GM12878 (cell line): Measurements from ENCODE around the gene HLA-DQB1. TPM values are rescaled to one million over a fixed set of nuclear protein-coding genes. Genes with fewer than 3 reads are reported as not detected.

Source experiments
- BCL3 ChIP-seq: IDR thresholded peaks from 2 replicates; pipeline ENCODE4 v1.6.1; 2011; ENCODE audit warnings: borderline replicate concordance, low read depth, mild to moderate bottlenecking, moderate library complexity, low read length; ENCODE audit not compliant: insufficient read depth, poor library complexity, severe bottlenecking
- CBFB ChIP-seq: IDR thresholded peaks from 2 replicates; pipeline ENCODE4 v1.6.1; 2016; ENCODE audit warnings: antibody characterized with exemption, low read depth
- CEBPB ChIP-seq, 2 experiments: fragments of 150-350 bp in 1 of 2; IDR thresholded peaks; 2 replicates each; pipeline ENCODE4 v1.6.1; 2012 to 2014; ENCODE audit warnings: low read depth in 2 of 2, low read length in 2 of 2, borderline replicate concordance in 1 of 2, inconsistent platforms in 1 of 2
- CHD2 ChIP-seq: IDR thresholded peaks from 2 replicates; pipeline ENCODE4 v1.6.1; 2011; ENCODE audit warnings: low read depth, low read length, improper control_type of control experiment, borderline replicate concordance
- CREB1 ChIP-seq: IDR thresholded peaks from 2 replicates; pipeline ENCODE4 v1.6.1; 2012; ENCODE audit warnings: low read depth, mild to moderate bottlenecking, inconsistent platforms
- CREM ChIP-seq: IDR thresholded peaks from 2 replicates; pipeline ENCODE4 v1.6.1; 2014; ENCODE audit warnings: antibody characterized with exemption, low read depth
- E2F4 ChIP-seq: IDR thresholded peaks from 2 replicates; pipeline ENCODE4 v1.6.1; 2012; ENCODE audit warnings: low read depth, low read length, improper control_type of control experiment
- GATAD2B ChIP-seq: fragments of 450-650 bp; conservative IDR thresholded peaks from 2 replicates; pipeline ENCODE4 v1.6.1; 2017; ENCODE audit warnings: low read depth, mild to moderate bottlenecking, moderate library complexity
- JUND ChIP-seq: IDR thresholded peaks from 2 replicates; pipeline ENCODE4 v1.6.1; 2012; ENCODE audit warnings: low read depth, mild to moderate bottlenecking, low read length, improper control_type of control experiment, moderate library complexity
- MLLT1 ChIP-seq: fragments of 450-650 bp; IDR thresholded peaks from 2 replicates; pipeline ENCODE4 v1.6.1; 2016; ENCODE audit warnings: mild to moderate bottlenecking
- MTA3 ChIP-seq: IDR thresholded peaks from 2 replicates; pipeline ENCODE4 v1.6.1; 2012; ENCODE audit warnings: low read length, inconsistent platforms, borderline replicate concordance
- MXI1 ChIP-seq: fragments of 150-350 bp; IDR thresholded peaks from 2 replicates; pipeline ENCODE4 v1.6.1; 2011; ENCODE audit warnings: low read depth, mild to moderate bottlenecking, inconsistent platforms, low read length, improper control_type of control experiment
- NFIC ChIP-seq: IDR thresholded peaks from 2 replicates; pipeline ENCODE4 v1.6.1; 2012; ENCODE audit warnings: low read depth, mild to moderate bottlenecking, inconsistent platforms, low read length, moderate library complexity
- POLR2A ChIP-seq: IDR thresholded peaks from 2 replicates; pipeline ENCODE4 v1.6.1; 2011; ENCODE audit warnings: low read depth, mild to moderate bottlenecking, low read length
- POU2F2 ChIP-seq: IDR thresholded peaks from 3 replicates; pipeline ENCODE4 v1.6.1; 2011; ENCODE audit warnings: low read depth, mild to moderate bottlenecking, low read length, borderline replicate concordance
- RELB ChIP-seq: fragments of 450-650 bp; IDR thresholded peaks from 2 replicates; pipeline ENCODE4 v1.6.1; 2017; ENCODE audit warnings: low read depth, mild to moderate bottlenecking, moderate library complexity
- RFX5 ChIP-seq: IDR thresholded peaks from 2 replicates; pipeline ENCODE4 v1.6.1; 2011; ENCODE audit warnings: low read depth, low read length, improper control_type of control experiment
- RUNX3 ChIP-seq: IDR thresholded peaks from 2 replicates; pipeline ENCODE4 v1.6.1; 2012; ENCODE audit warnings: low read length, inconsistent platforms
- SMAD5 ChIP-seq: IDR thresholded peaks from 2 replicates; pipeline ENCODE4 v1.6.1; 2016; ENCODE audit warnings: antibody characterized with exemption, low read depth
- TAF1 ChIP-seq: IDR thresholded peaks from 2 replicates; pipeline ENCODE4 v1.6.1; 2011; ENCODE audit warnings: mild to moderate bottlenecking, low read depth, low read length, borderline replicate concordance
- TBL1XR1 ChIP-seq: IDR thresholded peaks from 2 replicates; pipeline ENCODE4 v1.6.1; 2012; ENCODE audit warnings: low read depth, low read length, improper control_type of control experiment
- TCF3 ChIP-seq: IDR thresholded peaks from 2 replicates; pipeline ENCODE4 v1.6.1; 2012; ENCODE audit warnings: low read depth, mild to moderate bottlenecking, low read length, borderline replicate concordance; ENCODE audit not compliant: insufficient read depth
- polyA plus RNA-seq, 11 experiments: library from polyadenylated mRNA; depleted of rRNA in 4 of 11; unstranded in 6 of 11; stranded (reverse) in 5 of 11; fragments of >200 nt; fragmentation: Nextera tagmentation in 4 of 11; fragmentation: Illumina TruSeq in 1 of 11; extraction: Ambion mirVana in 4 of 11; extraction: Trizol in 1 of 11; gene quantifications; 1 replicate in 1 of 11; 2 replicates in 10 of 11; pipeline versions ENCODE4 v1.2.1 to v1.2.3, GENCODE V29; 2011 to 2016; ENCODE audit warnings: inconsistent platforms in 2 of 11, missing spikeins in 2 of 11, low read depth in 1 of 11
- total RNA-seq, 4 experiments: library from RNA; depleted of rRNA in 3 of 4; stranded (reverse); fragments of >200 nt in 3 of 4; fragmentation: Illumina TruSeq in 1 of 4; extraction: Trizol in 1 of 4; gene quantifications; 2 replicates each; pipeline versions ENCODE4 v1.2.1 to v1.2.3, GENCODE V29; 2013 to 2021
- TF ChIP-seq, protein P1 (sequence below): fragments of 150-350 bp; IDR thresholded peaks from 2 replicates; pipeline ENCODE4 v1.6.1; 2014; ENCODE audit warnings: mild to moderate bottlenecking, low read depth, low read length

Gene HLA-DQB1
- total and polyA plus RNA-seq, 10 of the 15 experiments (the other 5 are each of a cell fraction or from before 2014, with no cell fraction given): 38.1 to 403 (median 91.4) TPM

DNA sequence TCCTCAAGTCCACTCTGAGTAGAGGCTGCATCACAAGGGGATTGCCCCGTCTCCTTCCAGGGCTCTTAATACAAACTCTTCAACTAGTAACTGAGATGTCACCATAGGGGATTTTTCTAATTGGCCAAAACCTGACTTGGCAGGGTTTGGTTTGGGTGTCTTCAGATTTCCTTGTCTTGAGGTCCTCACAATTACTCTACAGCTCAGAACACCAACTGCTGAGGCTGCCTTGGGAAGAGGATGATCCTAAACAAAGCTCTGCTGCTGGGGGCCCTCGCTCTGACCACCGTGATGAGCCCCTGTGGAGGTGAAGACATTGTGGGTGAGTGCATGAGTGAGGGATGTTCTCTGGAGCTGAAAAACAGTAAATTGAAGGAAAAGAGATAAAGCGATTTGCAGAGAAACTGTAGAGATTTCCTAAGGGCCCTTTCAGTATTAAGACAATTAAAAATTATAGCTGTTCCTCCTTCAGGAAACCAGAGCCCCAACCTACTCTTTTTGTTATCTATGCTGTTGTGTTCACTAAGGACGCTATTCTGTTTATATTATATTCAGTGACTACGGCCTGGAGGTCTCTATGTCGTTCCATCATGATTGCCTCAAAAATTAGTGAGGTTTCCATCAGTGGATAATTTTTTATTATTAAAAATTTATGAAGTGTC lies 29.1 kb downstream of the HLA-DQB1 start, which contains the start of gene HLA-DQA1 (continued):
- TF ChIP-seq, protein P1, sequence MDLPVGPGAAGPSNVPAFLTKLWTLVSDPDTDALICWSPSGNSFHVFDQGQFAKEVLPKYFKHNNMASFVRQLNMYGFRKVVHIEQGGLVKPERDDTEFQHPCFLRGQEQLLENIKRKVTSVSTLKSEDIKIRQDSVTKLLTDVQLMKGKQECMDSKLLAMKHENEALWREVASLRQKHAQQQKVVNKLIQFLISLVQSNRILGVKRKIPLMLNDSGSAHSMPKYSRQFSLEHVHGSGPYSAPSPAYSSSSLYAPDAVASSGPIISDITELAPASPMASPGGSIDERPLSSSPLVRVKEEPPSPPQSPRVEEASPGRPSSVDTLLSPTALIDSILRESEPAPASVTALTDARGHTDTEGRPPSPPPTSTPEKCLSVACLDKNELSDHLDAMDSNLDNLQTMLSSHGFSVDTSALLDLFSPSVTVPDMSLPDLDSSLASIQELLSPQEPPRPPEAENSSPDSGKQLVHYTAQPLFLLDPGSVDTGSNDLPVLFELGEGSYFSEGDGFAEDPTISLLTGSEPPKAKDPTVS: 0 out of 2 replicates have a peak, but pooled peaks have one; percentile 32
- TF ChIP-seq CREM (peak; percentile 88), SMAD5 (peak; percentile 98), TBL1XR1 (no peak), JUND (no peak), TCF3 (0 out of 2 replicates have a peak, but pooled peaks have one; percentile 60), POU2F2 (peak; percentile 93; the same call in 2 of the 3 replicates), NFIC (peak; percentile 45), CHD2 (peak; percentile 29; the same call in 1 of the 2 replicates), CBFB (peak; percentile 91), POLR2A (peak; percentile 95), CEBPB (IDR thresholded peaks at IDR 0.05; ENCODE audit: borderline replicate concordance in 1 of 2, low read depth in 2 of 2, low read length in 2 of 2) (peak in 1 of 2 experiments; percentile 78; a peak in 1 of 4 replicates), TAF1 (peak; percentile 98), GATAD2B (no peak), E2F4 (no peak), CREB1 (peak; percentile 96), RFX5 (peak; percentile 98), BCL3 (peak; percentile 9), MTA3 (peak; percentile 57; the same call in 1 of the 2 replicates), MXI1 (no peak), MLLT1 (peak; percentile 92), RELB (0 out of 2 replicates have a peak, but pooled peaks have one; percentile 9), RUNX3 (peak; percentile 43; the same call in 1 of the 2 replicates)
